Measurements from ENCODE around the gene MYO10.

The MYO10 gene

DNA sequence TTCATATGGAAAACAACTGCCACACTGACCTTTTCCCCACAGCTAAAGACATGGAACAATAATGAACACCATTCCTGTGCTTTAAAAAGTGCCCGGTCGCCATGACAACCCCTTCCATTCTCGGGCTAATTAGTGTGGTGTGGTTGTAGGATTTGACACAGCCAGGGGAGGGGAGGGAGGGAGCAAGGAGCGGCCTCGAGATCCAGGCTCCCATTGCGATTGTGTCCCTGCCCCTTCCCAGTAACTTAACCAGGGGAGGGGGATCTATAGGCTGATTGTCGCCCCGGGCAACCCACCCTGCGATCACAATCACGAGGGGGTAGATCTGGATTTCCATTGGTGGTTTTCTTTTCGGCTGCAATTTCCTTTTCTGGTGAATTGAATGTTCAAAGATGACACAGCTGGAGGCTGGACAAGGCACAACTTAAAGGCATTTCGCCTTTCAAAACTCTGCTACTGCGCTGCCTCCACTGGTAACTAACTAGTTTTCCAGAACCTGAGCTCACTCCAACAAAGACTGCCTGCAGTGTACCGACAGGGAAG is 222.6 kb downstream of the MYO10 start:
- no peak for DNase-seq (ENCODE audit: low read depth in 3 of 3)

DNA sequence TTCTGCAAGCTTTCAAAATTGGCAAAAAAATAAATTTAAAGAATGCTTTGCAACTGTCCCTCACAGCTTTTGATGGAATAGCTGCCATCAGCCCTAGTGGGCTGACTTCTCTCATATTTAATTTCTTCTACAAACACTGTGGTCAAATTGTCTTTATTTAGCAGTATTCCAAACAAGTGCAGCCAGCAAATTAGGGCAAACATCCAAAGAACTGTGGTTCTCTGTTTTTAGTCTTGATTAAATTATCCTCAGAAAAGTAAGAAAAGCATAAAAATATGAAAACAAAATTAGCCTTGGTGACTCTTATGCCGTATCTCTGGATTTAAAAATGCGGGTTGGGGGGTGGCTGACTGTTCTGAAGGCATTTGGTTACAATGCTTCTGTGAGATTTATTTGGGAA is 223.5 kb downstream of the MYO10 start:
- no peak for DNase-seq (ENCODE audit: low read depth in 3 of 3)

DNA sequence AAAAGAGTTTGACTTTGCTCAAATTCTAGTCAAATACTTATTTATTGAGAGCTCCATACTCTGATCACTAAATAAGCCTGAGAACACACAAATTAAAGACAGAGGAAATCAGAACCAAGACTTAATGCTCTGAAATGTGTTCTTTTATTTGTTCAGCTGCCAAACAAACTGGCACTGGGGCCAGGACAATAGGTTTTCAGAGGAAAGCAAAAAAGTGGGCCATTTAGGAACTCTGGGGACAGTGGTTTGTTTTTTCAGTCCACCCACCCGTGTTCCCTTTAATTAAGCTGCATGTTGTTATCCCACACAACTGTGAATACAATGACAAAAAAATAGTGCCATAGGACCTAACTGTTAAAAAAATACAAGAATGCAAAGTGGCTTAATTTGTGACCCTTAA is 223.9 kb downstream of the MYO10 start:
- DNase-seq (ENCODE audit: low read depth in 3 of 3): no peak

DNA sequence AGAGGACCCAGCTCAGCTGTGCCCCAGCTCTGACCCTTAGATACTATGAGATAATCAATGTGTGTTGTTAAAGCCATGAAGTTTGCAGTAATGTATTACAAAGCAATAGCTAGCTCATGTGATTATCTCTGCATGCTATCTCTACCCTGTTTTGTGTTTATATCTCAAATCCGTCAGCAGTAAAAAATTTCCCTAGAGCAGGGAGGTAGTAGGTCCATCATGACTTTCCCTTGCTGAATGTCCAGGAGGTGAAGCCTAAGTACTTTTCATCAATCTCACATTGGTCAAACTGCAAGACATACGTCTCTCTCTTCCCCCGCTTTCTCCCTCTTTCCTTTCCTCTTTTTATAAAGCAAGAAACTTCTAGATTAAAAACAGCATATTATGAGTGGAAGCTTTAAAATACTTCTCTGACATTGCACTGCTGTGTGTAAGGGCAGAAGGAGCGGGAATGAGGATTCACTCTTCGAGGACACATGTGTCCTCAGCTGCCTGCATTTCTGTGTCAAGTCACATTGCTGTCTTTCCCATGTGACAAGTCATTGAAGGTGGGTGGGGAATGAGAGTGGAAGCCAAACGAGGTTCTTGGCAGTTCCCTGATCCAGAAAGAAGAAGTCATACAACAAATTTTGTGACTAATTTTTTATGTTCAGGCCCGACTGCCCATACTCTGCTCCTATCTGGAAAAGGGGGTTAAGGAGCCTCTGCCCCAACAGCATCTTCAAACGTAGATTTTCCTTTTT is 226.2 kb downstream of the MYO10 start:
- no peak for DNase-seq (ENCODE audit: low read depth in 3 of 3)

DNA sequence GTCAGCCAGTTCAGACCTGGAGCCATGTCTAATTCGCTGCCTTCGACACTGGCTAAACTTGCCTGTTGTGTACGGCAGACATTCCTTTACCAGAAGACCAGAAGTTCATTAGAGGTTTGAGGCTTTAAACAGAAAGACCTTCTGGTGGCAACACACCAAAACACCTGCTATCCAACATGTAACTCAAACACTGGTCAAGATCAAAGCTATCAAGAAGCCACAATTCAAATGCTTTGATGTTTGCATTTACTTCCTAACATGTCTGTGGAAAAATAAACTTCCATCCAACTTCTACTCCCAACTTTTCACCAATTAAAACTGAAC is 228.3 kb downstream of the MYO10 start:
- no peak for DNase-seq (ENCODE audit: low read depth in 3 of 3)

DNA sequence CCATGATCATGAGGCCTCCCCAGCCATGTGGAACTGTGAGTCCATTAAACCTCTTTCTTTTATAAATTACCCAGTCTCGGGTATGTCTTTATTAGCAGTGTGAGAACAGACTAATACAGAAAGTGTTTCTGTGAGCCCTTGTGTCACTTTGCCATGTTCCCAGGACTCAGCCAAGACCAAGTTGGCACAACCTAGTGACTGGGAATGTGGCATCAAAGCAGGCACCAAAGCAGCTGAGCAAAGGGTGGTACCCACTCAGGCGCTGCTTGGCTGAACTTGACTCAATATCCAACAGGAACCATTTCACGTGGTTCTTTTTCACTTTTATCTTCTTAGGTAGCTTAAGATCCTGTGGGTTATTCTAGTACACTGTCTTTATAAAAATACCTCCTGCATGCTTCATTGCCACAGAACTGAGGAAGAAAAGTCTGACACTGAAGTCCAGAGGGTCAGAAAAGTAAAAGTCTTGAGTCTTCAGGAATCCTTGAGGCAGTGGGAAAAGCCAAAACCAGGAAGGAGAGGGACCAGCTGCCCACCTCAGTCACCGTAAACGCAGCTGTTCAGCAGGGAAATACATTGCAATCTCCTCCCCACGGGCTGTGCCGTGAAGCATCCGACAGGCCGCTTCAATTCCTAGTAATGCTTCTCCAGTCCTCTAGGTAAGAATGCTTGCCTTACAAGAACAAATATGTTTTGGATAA is 228.8 kb downstream of the MYO10 start:
- DNase-seq (ENCODE audit: low read depth in 3 of 3): no peak

DNA sequence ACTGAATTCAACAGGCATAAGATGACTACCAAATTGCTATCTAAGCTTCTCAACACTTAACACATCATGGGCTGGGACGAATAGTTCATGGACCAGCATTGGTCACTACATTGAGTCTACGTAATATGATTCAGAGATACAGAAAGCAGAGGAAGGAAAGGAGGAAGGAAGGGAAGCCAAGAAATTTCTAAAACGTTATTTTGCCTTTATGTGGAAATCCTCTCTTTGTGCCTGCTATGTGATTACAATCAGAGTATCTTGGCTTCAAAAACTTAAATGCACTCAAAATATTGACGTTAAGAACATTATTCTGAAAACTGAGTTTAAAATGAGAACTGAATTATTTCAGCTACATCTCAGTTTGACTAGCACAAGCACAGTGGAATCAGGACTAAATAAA is 231.1 kb downstream of the MYO10 start:
- DNase-seq (ENCODE audit: low read depth in 3 of 3): no peak

DNA sequence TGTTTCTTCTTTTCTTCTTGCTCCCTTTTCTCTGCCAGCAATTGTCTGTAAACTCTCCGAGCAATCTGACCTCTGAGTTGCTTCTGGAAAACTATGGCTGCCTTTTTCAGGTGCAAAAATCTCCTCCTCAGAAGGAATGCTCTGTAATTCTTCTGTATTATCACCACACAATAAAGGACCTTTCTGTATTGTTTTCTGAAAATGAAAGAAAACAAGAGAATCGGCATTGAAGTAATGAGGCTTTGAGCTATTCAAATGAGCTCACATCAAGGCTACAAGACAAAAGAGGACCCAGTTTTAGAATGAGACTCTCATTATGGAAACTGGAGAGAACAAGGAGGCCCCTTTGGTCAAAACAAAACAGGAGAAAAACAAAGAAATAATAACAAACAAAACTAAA is 233.1 kb downstream of the MYO10 start:
- DNase-seq (ENCODE audit: low read depth in 3 of 3): no peak

DNA sequence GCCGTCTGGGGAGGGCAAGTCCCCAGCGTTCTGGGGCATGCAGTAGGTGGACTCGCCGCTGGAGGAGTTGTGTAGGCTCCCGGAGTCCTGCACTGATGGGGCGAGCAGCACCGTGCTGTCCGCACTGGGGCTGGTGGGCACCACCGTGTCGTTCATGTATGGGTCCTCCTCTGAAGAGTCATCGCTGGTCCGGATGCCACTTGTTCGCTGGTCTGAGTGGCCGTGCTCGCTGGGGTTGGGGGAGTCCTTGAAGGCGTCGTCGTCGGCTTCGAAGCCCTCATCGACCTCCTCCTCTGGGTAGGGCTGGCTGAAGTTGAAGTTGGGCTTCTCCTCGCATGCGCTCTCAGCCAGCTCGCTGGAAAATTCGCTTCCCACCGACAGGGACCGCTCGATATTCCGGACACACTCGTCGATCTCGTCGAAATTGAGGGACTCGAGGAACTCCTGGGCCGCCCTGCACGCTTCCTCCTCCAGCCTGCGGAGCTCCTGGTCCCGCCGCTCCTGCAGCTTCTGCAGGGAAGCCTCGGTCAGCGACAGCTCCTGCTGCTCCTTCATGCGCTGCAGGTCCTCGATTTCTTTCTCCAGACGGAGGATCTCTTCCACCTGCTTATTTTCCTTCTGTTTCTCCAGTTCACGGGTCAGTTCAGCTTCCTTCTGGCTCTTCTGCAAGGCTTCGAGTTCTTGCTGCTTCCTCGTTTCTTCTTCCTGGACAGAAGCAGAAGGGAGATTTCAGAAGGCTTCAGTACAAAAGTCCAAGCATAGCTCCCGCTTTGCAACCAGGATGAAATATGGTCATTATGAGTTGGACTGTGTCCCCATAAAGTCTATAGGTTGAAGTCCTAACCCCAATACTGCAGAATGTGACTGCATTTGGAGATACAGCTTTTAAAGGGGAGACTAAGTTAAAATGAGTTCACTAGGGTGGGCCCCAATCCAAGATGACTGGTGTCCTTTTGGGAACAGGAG is 234.7 kb downstream of the MYO10 start:
- no peak for DNase-seq (ENCODE audit: low read depth in 3 of 3)

DNA sequence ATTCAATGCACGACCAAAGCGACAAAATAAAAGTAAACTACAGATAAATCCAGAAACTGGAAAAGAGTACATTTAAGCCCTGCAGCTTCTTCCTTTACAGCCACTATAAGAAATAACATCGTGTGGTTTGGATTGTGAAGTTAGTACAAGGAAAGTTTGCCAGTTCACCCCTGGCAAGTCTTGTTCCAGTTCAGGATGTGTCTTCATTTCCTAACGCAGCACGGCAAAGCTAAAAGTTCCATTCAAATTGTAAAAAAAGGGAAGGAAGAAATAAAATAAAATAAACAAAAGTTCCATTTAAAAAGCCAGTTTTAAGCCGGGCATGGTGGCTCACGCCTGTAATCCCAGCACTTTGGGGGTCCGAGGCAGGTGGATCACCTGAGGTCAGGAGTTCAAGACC is 236.0 kb downstream of the MYO10 start:
- DNase-seq (ENCODE audit: low read depth in 3 of 3): no peak

DNA sequence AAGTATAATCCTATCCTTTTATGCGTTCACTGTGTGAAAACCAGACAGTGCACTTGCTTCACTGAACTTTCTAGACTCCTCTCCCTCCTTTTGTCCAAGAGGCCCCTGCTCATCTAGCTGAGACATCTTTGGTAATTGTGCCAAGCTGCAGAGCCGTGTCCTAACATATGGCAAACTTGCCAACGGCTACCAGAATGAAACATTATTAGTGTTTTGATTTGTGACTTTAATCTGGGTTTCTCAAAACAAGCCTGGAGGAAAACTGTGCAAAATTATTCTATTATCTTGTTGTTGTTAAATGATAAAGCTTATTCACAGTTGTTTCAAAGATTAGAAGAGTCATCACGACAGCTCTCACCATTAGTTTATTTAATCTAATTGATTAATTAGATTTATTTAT is 240.3 kb downstream of the MYO10 start:
- DNase-seq (ENCODE audit: low read depth in 3 of 3): no peak

DNA sequence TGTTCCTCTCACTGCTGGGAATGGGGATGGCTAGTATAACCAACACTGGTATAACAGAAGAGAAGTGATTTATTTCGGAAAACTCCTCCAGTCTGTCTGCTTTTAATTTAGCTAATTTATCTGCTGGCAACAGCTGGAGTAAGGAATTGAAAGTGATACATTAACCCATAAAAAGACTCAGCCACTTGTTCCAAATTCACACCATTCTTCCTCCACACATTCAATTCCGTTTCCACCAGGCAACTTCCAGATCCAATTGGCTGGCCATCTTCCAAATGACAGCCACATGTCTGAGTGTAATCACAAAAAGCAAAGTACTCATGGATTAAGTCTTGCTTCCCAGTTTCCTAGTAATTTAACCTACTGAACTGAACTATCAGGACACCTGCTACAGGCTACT is 242.2 kb downstream of the MYO10 start:
- no peak for DNase-seq (ENCODE audit: low read depth in 3 of 3)

DNA sequence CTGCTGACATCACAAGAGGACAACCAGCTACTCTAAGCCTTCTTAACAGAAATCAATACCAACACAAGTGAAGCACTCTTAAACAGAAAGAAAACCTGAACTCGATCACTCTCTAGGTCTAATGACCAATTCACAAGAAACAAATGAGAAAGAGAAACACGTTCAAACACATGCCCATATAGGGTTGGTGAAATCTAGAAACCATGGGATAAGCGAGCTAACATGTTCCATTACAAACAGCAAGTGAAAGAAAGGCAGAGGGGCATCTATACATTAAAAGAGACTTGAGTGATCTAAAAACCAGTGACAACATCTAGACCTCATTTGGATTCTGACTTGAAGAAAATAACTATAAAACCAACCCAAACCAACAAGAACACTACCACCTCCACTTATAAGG is 244.4 kb downstream of the MYO10 start:
- no peak for DNase-seq (ENCODE audit: low read depth in 3 of 3)

DNA sequence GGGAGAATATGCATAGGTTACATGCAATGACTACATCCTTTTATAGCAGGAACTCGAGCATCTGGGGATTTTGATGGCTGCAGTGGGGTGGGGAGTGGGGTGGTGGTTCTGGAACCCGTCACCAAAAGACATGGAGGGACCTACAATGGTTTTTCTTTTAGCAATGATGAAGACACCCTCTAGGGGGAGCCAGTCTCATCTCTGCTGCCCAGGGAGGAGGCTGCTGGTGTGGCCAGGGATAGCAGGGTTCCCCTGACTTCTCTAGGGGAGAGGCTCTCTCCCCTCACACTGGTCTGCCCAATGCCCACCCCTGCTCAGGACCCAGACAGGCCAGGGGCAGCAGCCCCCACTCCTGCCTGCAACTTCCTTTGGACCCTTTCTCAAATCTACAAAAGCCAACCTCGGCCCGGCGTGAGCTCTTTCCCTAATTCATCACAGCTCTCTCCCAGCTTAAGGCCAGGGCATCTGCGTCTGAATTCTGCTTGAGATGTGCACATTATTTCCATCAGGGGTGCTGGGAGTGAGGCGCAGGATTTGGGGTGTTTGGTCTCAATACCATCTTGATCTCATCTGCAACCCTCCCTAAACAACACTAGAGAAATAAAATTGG is 245.7 kb downstream of the MYO10 start:
- no peak for DNase-seq (ENCODE audit: low read depth in 3 of 3)

DNA sequence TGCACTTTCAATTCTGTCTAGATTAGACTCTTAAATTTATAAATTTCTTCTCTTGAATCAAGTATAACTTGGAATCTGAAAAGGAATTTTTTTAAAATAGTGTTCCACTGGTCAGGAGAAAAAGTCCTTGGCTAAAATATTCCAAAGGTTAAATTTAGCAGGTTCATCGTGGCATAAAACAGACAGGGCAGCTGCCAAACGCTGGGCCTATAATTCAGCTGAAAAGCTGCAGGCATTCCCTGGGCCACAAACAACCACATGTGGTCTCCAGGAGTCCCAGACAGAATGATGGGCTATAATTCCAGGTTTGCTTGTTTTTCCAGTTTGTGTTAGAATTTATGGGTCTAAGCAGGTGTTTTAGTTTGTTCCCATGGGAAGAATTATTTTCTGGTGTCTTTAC is 248.2 kb downstream of the MYO10 start:
- DNase-seq (ENCODE audit: low read depth in 3 of 3): no peak

DNA sequence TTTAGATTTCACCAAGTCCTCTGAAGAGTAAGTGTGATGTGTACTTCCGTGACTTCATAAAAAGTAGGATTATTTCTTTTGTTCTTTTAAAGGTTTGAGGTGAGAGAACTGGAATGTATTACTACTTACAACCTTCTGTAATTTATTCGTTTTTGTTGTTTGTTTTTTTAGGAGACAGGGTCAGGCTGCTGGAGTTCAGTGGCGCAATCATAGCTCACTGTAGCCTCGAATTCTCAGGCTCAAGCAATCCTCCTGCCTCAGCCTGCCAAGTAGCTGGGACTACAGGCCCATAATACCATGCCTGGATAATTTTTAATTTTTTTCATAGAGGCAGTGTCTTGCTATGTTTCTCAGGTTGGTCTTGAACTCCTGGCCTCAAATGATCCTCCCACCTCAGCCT is 251.0 kb downstream of the MYO10 start:
- no peak for DNase-seq (ENCODE audit: low read depth in 3 of 3)

DNA sequence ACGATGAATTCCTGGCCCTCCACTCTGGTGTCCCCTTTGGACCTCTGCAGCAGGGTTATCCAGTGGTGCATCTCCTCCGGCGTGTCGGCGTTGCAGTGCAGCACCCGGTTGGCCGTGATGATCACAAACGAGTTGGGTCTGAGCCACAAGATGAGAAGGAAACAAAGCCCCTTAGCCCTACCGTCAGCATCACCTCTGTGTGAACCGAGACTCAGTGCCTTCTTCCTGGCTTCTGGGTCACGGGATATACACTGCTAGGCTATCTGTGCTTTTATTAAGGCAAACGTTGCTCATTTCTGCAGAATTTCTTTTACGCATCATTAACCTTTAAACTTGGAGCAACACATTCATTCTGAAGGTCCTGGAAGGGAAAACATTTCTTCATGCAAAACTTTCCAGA is 254.2 kb downstream of the MYO10 start:
- DNase-seq (ENCODE audit: low read depth in 3 of 3): no peak

DNA sequence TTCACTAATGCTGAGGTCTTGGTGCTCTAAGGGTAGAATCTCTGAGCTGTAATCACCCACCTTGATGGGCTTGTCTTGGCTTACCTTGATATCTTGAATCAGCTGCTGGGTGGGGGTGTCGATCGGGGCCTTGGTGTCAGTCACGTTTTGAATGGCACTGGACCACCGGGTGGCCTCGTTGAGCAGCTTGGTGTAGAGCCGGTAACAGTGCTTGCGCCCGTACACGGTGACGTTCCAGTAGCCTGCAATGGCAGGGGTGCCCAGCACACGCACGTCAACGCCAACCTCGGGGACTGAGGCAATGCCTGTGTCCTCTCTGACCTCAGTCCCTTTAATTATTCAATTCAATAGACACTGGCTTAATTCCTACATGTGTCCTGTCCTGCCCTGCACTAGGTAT is 256.2 kb downstream of the MYO10 start:
- no peak for DNase-seq (ENCODE audit: low read depth in 3 of 3)

DNA sequence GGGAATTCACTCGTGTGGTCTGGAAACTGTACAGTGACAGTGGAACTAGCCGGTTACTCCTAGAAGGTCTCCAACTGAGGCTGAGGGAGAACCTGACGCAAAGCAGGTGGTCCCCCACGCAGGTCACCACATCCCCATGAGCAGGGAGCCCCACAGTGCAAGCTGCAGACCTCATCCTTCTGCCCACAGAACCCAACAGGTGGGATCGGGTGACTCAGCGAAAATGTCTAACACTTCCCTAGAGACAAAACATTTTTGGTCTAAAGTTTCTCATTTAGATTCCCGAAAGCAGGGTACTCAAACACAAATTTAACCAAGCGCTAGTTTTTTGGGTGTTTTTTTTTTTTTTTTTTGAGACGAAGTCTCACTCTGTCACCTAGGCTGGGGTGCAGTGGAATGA is 256.9 kb downstream of the MYO10 start:
- no peak for DNase-seq (ENCODE audit: low read depth in 3 of 3)

DNA sequence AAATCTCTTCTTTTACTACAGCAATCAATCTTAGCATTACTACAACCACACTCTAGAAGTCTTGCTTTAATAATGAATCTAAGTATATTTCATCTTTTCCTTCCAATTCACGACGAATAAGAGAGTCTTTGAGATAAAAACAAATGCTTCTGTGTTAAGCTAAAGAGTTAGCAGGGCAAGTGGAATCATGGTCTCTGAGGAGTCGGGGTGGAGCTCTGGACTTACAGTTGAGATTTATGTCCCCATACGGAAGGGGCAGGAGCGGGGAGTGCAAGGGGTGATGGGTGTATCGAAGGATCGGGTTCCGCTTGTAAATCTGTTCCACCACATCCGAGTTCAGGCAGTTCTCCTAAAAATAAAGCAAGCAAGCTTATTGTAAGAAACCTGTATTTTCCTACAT is 260.3 kb downstream of the MYO10 start:
- DNase-seq (ENCODE audit: low read depth in 3 of 3): no peak

DNA sequence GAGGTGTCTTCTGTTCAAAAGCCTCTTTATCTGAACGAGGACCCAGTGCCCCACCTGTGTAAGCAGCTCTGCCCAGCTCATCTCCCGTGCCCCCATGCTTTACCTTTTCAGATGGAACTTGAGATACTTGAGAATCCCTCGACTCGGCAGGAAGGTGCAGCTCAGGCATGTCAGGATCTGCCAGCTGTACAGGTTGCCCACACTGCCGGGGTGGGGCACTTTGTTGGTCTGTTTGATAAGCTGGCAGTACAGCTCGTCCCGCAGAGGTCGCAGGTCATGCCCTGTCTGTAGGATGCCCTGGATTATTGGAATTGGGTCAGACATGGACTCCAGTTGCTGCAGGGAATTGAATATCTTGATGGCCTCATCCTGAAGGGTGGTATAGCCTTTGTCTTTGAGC is 261.3 kb downstream of the MYO10 start:
- DNase-seq (ENCODE audit: low read depth in 3 of 3): no peak

Measured in stimulated activated CD4-positive, alpha-beta T cell treated with anti-CD3 and anti-CD28 coated beads, TNF-alpha, amount 100 ng/mL, for 48 hours (primary cell).